Stimulated activated CD4-positive, alpha-beta T cell treated with anti-CD3 and anti-CD28 coated beads, Interleukin-1b, Interleukin-23, amount 100 ng/mL, for 48 hours (primary cell): ENCODE results near the gene TMCC1.
"Not testable (repeated sequence)": the region's sequence is repeated elsewhere in the genome, so short reads cannot be mapped to it uniquely, and the experiment has no call there.

Experiments
- DNase-seq: peaks from one replicate; pipeline ENCODE4 v3.0.0-alpha.2; 2020

Gene TMCC1

DNA sequence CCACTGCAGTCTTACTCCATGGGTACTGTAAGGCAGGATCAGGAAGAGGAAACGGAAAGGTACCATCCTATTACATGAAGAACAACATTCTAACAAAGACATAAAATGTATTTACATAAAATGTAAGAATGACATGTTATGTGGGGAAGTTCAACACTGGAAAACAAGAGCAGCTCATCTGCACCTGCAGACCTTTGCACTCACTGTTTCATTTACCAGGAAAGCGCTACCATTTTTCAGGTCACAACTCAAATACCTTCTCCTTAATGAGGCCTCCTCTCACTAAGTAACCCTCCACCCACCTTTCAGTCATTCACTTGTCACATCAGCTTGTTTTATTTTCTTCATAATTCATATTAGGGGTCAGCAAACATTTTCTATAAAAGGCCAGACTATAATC lies 2.6 kb downstream of the TMCC1 start:
- no peak for DNase-seq

DNA sequence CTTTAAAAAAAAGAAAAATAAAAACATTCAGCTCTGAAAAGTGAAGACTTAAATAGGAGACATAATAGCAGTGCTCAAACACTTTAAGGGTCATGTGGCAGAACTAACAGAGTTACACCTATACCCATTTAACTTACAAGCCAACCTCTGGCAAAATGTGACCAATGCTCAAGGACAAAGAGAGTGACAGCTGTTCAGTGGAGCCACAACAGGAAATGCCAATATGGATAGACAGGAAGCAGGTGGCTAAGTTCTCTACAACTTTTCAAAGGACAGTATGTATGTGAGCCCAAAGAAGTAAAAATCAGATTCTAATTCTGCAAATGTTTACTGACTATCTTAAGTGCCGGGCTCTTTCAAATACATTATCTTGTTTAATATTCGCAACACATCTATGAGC lies 3.4 kb downstream of the TMCC1 start:
- no peak for DNase-seq

DNA sequence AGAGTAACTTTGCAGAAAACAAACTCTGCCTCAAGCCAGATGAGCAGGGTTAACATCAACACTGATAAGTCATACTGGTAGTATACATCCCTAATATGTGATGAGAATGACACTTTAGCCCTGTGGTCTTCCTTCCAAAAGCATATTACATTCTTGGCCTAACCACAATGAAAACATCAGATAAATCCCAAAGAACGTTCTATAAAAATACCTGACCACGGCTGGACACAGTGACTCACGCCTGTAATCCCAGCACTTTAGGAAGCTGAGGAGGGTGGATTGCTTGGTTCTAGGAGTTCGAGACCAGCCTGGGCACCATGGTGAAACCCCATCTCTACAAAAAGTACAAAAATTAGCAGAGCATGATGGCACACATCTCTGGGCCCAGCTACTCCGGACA lies 4.7 kb downstream of the TMCC1 start:
- DNase-seq, result no peak

DNA sequence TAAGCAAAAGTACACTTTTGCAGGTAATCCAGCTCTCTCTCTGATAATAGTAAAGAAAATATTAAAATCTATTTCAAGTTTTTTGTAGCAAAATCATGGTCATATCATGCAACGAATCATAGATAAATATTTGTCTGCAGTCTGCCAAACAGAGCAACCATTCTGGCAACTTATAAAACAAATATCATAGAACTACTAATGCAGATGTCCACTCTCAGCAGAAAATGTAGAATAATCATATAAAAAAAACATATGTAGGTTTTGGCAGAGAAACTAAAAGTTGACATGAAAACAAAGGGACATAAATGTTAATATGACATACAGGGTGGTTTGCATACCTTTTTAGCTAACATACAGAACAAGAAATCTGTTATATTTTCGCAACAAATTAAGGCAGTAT lies 12.2 kb downstream of the TMCC1 start:
- DNase-seq, result no peak

DNA sequence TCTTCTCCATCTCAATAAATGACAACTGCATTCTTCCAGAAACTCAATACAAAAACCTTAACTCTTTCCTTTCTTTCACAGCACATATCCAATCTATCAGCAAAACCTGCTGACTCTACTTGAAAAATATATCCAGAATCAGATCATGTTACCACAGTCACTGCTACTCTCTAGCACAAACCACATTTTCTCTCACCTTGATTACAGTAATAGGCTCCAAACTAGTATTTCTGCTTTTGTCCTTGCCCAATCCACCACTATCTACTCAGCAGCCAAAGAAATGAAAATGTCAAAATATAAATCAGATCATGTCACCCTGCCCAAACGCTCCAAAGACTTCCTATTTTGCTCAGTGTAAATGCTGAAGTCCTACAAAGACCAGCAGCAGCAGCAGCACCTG lies 15.2 kb downstream of the TMCC1 start:
- DNase-seq, result no peak

DNA sequence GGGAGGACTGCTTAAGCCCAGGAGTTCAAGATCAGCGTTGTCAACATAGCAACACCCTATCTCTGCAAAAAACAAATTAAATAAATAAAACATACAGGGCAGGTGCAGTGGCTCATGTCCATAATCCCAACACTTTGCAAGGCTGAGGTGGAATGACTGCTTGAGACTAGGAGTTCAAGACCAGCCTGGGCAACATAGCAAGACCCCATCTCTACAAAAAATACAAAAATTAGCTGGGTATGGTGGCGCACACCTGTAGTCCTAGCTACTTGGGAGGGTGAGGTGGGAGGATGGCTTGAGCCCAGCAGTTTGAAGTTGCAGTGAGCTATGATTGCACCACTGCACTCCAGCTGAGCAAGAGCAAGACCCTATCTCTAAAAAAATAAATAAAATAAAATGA lies 19.0 kb downstream of the TMCC1 start:
- DNase-seq, result not testable (repeated sequence)

DNA sequence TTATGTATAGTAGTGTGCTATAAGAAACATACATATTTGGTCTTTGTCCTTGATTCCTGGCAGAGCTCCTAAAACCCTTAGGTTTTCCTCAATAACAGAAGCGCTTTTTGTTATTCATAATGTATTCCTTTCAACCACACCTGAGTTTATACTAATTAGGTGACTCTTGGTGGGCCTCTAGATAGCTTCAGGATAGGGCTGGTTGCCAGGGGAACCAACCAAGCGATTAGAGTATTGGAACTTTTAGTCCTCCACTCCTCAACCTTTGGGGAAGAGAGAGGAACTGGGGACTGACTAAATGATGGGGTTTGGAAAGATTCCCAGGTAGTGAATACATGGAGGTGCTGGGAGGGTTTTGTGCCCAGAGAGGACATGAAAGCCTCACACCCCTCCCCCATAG lies 24.6 kb downstream of the TMCC1 start:
- no peak for DNase-seq

DNA sequence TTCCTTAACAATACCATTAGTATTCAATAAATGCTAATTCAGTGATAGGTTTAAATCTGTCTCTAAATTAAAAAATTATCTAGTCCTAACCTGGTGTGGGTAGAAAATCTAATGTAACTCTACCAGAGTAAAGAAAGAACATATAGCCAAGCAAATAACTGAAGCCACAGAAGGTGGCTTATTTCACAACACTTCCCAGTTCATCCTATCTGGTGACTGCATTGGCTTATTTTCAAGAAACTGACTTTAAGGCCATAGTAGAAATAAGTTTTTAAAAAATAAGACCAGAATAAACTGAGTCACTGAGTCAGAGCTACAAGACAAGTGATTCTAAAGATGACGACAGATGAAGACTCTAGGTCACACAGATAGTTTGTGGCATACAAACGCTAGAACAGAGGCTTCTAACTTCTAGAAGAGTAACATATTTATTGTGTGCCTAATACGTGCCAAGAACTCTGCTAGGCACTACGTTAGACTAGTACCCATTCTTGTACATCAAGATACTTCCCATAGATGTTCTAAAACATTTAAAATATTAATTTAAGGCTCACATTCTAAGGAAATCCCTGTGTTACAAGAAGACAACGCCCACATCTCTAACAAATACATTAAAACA lies 25.9 kb downstream of the TMCC1 start:
- no peak for DNase-seq

DNA sequence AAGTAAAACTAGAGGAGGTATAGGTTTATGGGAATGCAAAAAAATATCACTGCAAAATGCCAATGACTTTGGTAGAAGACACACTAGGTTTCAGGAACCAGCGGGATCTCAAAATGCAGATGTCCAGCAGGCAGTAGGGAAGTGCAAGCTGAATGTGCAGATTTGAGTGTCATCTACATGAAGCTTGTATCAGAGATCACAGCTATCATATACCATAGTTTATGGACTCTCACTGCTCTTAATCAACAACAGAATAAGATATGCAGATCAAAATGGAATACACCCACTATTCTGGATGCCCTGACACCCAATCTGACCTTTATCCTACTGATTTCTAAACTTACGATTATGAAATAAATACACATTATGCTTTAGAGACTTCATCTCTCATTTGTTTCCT lies 27.7 kb downstream of the TMCC1 start:
- DNase-seq, result no peak

DNA sequence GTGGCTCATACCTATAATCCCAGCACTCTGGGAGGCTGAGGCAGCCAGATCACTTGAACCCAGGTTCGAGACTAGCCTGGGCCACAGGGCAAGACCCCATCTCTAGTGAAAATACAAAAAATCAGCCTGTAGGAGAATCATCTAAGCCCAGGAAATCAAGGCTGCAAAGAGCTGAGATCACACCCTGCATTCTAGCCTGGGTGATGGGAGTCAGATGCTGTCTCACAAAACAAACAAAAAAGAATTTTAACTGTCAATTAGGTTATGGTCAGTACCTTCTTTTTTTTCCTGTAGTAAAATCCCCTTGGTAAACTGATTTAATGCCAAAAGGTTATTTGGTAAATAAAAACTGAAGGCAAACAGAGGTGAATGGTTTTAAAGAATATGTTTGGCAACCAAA lies 29.0 kb downstream of the TMCC1 start:
- no peak for DNase-seq

DNA sequence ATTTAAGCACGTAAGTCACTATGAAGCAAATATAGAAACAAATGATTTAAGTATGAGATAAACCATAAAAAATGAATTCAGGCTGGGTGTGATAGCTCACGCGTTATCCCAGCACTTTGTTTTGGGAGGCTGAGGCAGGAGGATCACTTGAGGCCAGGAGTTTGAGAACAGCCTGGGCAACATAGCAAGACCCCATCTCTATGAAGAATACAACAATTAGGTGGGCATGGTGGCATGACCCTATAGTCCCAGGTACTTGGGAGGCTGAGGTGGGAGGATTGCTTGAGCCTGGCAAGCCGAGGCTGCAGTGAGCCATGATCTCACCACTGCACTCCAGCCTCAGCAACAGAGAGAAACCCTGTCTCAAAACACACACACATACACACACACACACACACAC lies 34.2 kb downstream of the TMCC1 start:
- no peak for DNase-seq

DNA sequence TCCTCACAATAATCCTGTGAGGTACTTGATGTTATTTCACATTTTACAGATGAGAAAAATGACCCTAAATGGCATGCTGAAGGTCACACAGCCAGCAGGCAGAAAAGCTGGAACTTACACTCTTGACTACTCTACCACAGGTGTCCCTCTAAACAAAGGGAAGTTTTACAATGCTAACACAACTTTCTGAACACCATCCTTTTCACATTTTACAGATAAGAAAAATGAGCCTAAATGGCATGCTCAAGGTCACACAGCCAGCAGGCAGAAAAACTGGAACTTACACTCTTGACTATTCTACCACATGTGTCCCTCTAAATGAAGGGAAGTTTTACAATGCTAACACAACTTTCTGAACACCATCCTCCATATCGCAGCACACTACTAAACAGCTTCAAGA lies 35.6 kb downstream of the TMCC1 start:
- no peak for DNase-seq

DNA sequence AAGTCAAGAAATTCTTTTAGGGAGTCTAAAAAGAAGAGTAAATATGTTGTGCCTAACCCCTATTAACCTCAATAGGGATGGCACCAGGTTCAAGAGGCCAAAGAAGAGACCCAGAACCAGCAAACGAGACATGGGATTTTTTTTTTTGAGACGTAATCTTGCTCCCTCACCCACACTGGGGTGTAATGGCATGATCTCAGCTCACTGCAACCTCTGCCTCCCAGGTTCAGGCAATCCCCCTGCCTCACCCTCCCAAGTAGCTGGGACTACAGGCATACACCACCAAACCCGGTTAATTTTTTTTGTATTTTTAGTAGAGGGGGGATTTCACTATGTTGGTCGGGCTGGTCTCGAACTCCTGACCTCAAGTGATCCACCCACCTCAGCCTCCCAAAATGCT lies 36.7 kb downstream of the TMCC1 start:
- DNase-seq, result not testable (repeated sequence)

DNA sequence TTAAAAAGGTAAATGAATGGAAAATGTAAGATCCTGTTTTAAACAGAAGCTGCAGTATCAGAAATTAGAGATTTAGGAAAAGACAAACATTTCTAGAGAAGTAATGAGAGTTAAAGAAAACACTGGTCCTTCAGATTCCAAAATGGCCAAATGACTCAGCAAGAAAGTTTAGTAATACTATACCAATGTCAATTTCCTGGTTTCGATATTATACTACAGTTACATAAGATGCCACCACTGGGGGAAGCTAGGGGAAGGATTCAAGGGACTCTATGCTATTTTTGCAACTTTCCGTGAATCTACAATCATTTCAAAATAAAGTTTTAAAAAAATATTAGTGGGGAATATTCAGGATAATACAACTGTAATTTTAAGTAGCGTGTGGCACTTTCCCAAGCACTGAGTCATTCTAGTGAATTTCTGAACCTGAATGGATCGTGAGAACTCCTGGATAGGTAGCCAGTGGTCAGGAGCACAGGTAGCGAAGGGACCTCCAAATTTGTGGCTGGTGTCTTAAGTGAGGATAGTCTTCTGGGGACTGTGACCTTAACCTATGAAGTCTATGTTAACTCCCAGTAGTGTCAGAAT lies 37.6 kb downstream of the TMCC1 start:
- DNase-seq, result no peak

DNA sequence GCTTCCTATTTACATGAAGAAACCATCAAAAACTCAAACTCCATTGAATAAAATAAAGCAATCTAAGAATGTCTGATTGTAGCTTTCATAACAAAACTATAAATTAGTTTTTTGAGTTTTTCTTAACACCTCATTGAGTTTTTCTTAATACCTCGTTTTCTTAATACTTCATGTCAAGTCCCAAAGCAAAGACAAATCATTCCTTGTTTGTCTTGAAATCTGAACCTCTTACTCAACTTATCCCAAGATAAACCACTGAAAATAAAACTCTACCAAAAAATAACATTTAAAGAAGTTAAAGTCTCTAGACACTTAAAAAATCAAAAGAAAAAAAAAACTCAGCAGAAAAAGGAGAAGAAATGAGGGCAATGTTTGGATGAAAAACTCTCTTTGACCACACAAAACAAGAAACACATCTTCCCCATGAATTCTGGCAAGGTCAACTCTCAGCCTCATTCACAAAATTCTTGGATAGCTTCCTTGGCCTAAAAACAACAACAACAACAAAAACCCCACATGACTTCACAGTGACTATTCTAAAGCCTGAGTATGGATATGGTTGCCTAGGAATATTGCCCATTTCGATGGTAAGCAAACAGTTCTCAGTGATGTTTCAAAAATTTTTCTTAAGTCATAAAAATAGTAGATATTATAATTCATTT lies 38.2 kb downstream of the TMCC1 start:
- no peak for DNase-seq

DNA sequence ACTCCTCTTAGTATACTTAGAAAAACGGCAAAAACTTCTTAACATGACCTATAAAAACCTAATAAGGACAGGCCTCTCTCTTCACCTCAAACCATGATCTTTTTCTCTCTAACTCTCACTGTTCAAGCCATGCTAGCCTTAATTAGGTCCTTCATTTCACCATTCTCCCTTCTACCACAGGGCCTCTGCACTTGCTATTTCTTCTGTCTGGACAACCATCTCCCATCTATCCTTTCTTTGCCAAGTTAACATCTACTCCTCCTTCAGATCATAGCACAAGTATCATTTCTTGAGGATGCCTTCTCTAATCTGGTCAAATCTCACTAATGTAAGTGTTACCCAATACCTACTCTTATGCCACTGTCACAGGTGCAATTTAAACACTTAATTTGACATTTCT lies 39.1 kb downstream of the TMCC1 start:
- no peak for DNase-seq

DNA sequence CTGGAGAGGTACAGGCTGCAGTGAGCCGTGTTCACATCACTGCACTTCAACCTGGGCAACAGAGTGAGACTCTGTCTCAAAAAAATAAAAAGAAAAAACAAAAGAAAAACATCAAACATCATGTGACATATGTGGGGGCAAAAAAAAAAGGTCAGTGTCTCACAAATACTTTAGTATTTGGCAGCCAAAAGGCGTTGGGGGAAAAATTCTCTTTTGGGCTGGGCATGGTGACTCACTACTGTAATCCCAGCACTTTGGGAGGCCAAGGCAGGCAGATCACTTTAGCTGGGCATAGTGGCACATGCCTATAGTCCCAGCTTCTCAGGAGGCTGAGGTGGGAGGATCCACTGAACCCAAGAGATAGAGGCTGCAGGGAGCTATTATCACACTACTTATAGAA lies 47.6 kb downstream of the TMCC1 start:
- DNase-seq, result no peak

DNA sequence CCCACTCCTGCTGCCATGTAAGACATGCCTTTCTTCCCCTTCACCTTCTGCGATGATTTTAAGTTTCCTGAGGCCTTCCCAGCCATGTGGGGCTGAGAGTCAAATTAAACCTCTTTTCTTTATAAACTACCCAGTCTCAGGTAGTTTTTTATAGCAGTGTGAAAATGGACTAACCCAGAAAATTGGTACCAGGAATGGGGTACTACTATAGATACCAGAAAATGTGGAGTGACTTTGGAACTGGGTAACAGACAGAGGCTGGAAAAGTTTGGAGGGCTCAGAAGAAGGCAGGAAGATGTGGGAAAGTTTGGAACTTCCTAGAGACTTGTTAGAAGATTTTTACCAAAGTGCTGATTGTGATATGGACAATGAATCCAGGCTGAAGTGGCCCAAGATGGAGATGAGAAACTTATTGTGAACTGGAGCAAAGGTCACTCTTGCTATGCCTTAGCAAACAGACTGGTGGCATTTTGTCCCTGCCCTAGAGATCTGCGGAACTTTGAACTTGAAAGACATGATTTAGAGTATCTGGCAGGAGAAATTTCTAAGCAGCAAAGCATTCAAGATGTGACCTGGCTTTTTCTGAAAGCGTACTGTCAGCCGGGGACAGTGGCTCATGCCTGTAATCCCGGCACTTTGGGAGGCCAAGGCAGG lies 52.7 kb downstream of the TMCC1 start:
- no peak for DNase-seq

DNA sequence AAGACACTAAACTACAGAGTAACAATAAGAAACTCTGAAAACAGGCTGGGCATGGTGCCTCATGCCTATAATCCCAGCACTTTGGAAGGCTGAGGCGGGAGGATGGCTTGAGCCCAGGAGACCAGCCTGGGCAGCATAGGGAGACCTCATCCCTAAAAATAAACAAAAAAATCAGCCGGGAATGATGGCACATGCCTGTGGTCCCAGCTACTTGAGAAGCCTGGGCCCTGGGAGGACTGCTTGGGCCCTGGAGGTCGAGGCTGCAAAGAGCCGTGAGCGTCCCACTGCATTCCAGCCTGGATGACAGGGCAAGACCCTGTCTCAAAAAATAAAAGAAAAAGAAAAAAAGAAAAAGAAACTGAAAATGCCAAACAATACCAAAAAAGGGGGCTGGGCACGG lies 55.4 kb downstream of the TMCC1 start:
- no peak for DNase-seq

DNA sequence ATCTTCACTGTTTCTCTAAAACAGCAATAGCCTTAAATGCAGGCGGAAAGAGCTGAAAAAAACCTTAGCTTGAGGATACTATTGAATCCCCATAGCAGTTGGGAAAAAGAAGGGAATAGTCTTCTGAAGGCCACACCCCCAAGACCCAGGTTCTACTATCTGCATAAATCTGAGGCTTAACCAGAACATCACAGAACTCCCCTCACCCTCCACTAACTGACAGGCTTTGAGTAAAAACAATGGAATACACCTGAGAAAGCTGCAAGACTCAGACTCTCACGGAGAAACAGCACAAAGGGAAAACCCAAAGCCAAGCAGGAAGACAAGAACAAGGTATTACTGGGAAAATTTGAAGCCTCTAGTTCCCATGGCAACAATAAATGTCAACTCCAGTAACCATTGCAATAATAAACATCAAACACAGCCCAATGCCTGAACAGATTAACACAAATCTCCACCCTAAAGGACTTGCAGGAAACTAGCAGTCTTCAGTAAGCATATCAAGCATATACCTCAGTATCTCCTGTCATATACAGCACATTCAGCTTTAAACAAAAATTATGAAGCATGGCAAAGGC lies 56.4 kb downstream of the TMCC1 start:
- DNase-seq, result no peak

DNA sequence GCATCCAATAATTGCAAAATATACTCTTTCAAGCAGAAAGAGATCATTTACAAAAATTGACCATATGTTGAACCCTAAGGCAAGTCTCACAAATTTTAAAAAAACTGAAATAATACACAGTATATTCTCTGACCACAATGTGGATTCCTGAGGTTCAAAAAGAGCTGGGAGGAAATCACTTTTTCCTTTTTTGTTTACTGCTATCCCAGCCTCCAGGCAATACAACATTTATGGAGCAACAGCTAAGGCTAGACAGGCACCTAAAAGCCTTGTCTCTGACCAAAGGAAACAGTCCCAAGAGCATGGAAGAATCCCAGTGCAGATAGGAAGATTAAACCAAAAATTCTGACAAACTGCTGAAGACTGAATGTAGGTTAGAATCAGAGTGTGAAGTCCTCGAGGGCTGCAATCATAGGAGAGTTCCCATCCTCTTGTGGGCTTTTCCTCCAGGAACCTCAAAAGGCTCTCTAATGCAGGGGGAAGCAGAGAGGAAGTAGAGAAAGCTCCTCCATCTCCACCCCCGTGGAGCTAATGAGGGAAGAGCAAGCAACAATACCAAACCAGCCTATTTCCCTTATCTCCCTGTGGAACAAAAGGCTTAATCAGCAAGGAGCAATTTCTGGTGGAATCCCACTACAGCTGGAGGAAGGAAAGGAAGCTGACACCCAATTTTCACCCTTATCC lies 57.0 kb downstream of the TMCC1 start:
- no peak for DNase-seq

DNA sequence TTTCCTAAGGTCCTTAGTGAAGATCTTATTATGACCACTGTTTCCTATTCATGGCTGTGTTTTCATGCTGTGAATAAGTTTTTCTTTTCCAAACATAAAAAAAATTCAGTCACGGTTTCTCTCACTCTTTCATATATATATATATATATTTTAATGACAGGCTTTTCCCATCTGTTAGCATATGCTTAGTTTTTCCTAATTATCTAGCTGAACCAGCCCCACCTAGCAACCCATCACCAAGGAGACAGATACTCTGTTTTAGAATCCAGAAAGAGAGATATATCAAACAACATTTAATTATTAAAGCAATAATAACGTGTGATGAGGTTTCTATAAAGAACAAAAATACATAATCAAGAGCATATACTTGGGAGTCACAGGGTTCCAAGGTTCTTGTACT lies 58.3 kb downstream of the TMCC1 start:
- no peak for DNase-seq

DNA sequence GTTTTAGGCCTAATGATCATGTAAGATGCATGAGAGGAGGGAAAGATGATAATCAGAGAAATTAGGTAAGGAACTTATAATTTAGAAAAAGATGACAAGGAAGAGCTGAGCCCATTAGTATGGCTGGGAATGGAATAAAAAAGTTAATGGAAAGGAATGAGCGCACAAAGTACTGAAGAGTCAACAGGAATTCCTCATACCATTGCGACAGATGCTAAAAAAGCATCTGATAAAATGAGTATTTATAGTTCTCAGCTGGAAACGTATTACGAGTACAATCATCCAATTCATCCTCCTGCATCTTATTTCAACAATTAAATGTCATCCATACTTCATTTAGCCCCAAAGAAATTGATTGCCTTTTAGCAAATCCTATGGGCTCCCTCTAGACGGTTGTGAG lies 58.9 kb downstream of the TMCC1 start:
- DNase-seq, result no peak
